PC-3 (cell line): ENCODE measurements around the gene TBC1D14.

Experiments used
- EZH2 ChIP-seq: fragments of 300-600 bp; sonication (generic); IDR thresholded peaks from one replicate; pipeline ENCODE4 v1.6.1; 2017; ENCODE audit warnings: antibody characterized with exemption, mild to moderate bottlenecking, low read length; ENCODE audit not compliant: unreplicated experiment
- EZH2phosphoT487 ChIP-seq: fragments of 300-600 bp; sonication (generic); IDR thresholded peaks from 2 replicates; pipeline ENCODE4 v1.6.1; 2018; ENCODE audit warnings: mild to moderate bottlenecking, antibody characterized with exemption, low read length, borderline replicate concordance
- TF ChIP-seq, protein P1 (sequence below): fragments of 300-600 bp; sonication (generic); conservative IDR thresholded peaks from 2 replicates; pipeline ENCODE4 v1.5.1; 2017; ENCODE audit warnings: antibody characterized with exemption, low read depth, mild to moderate bottlenecking, low read length

DNA sequence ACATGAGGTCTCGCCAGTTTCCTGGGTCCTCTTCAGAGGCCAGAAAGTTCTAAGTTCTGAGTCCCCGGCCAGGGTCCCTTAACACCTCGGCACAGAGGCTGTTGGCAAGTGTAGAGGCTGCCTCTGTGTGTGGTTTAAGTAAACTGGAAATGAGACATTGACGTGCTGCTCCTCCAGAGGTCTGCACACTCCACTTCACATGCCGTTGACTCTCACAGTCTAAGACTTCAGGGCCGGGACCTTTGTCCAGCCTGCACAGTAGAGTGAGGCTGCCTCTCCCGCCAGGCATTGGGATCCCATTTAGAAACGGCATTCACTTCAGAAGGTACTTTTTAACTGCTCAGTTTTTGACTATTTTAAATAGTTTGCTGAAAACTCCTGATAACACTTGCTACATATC is 123.0 kb downstream of the TBC1D14 start:
- TF ChIP-seq, protein P1, sequence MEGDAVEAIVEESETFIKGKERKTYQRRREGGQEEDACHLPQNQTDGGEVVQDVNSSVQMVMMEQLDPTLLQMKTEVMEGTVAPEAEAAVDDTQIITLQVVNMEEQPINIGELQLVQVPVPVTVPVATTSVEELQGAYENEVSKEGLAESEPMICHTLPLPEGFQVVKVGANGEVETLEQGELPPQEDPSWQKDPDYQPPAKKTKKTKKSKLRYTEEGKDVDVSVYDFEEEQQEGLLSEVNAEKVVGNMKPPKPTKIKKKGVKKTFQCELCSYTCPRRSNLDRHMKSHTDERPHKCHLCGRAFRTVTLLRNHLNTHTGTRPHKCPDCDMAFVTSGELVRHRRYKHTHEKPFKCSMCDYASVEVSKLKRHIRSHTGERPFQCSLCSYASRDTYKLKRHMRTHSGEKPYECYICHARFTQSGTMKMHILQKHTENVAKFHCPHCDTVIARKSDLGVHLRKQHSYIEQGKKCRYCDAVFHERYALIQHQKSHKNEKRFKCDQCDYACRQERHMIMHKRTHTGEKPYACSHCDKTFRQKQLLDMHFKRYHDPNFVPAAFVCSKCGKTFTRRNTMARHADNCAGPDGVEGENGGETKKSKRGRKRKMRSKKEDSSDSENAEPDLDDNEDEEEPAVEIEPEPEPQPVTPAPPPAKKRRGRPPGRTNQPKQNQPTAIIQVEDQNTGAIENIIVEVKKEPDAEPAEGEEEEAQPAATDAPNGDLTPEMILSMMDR, result no peak
- TF ChIP-seq EZH2 (no peak), EZH2phosphoT487 (no peak)
